A673 (cell line): ENCODE results near the gene HJURP. TPM values are rescaled to one million over a fixed set of nuclear protein-coding genes. Genes with fewer than 3 reads are reported as not detected.

Experiments
- BruUV-seq: library from RNA; stranded (reverse); fragments of 400-500 nt; replicated peaks from 2 replicates; lab custom pipeline; 2021; lab: Mats Ljungman, UMichigan
- CTCF ChIA-PET: fragments of 300-600 bp; sonication (Branson Sonifier 250); formaldehyde crosslinking; loops from one replicate; lab custom pipeline; 2022; ENCODE audit warnings: antibody characterized with exemption; lab: Charles Lee
- POLR2A ChIA-PET: fragments of 300-600 bp; sonication (Branson Sonifier 250); formaldehyde crosslinking; loops from one replicate; lab custom pipeline; 2022; ENCODE audit warnings: antibody characterized with exemption; ENCODE audit not compliant: low non-redundant PET; lab: Charles Lee
- DNase-seq: peaks from one replicate; pipeline ENCODE4 v3.0.0-alpha.2; 2015; ENCODE audit warnings: low spot score
- H3K27ac ChIP-seq: fragments of 200-600 bp; sonication (generic); 2 replicates; pipeline ENCODE4 v1.5.1; 2016; ENCODE audit warnings: mixed run types, low read depth, mild to moderate bottlenecking, mixed read lengths, antibody characterized with exemption, low read length; ENCODE audit not compliant: poor library complexity, severe bottlenecking
- H3K27me3 ChIP-seq: fragments of 200-600 bp; sonication (generic); replicated peaks from 2 replicates; pipeline ENCODE4 v1.6.1; 2017; ENCODE audit warnings: mixed run types, low read depth, mild to moderate bottlenecking, mixed read lengths, antibody characterized with exemption, low read length; ENCODE audit not compliant: insufficient read depth, poor library complexity
- H3K36me3 ChIP-seq: fragments of 200-600 bp; sonication (generic); 2 replicates; pipeline ENCODE4 v1.6.1; 2016; ENCODE audit warnings: mixed run types, mild to moderate bottlenecking, mixed read lengths, antibody characterized with exemption, low read length; ENCODE audit not compliant: insufficient read depth, poor library complexity, severe bottlenecking
- H3K4me1 ChIP-seq: fragments of 200-600 bp; sonication (generic); 2 replicates; pipeline ENCODE4 v1.6.1; 2017; ENCODE audit warnings: mixed run types, mild to moderate bottlenecking, mixed read lengths, antibody characterized with exemption, low read length; ENCODE audit not compliant: insufficient read depth, poor library complexity, severe bottlenecking
- H3K4me3 ChIP-seq: fragments of 200-600 bp; sonication (generic); 2 replicates; pipeline ENCODE4 v1.5.1; 2016; ENCODE audit warnings: low read depth, mixed run types, mild to moderate bottlenecking, mixed read lengths, low read length; ENCODE audit not compliant: poor library complexity, severe bottlenecking
- H3K9me3 ChIP-seq: fragments of 200-600 bp; sonication (generic); 2 replicates; pipeline ENCODE4 v1.6.1; 2016; ENCODE audit warnings: mixed run types, low read depth, mild to moderate bottlenecking, mixed read lengths, antibody characterized with exemption, low read length; ENCODE audit not compliant: poor library complexity, severe bottlenecking
- EZH2 ChIP-seq: fragments of 200-600 bp; sonication (generic); IDR thresholded peaks from 2 replicates; pipeline ENCODE4 v1.6.1; 2017; ENCODE audit warnings: borderline replicate concordance, low read depth, mild to moderate bottlenecking, mixed read lengths, antibody characterized with exemption, low read length; ENCODE audit not compliant: poor library complexity, severe bottlenecking
- intact Hi-C: fragments of 100-400 bp; cut with micrococcal nuclease; formaldehyde crosslinking; loops from one replicate; pipeline ENCODE4 v1.10.0; 2022; ENCODE audit not compliant: unreplicated experiment
- total RNA-seq: library from RNA; stranded (reverse); gene quantifications from 2 replicates; pipeline ENCODE4 v1.2.3, GENCODE V29; 2021
- TF ChIP-seq, protein P1 (sequence below): fragments of 300-800, 200-600 bp; sonication (generic); conservative IDR thresholded peaks from 2 replicates; pipeline ENCODE4 v1.5.1; 2017; ENCODE audit warnings: low read depth, mild to moderate bottlenecking, antibody characterized with exemption, low read length, moderate library complexity, mixed read lengths

HJURP gene
- total RNA-seq, 1 experiment from 2014 or later, result 103 TPM

DNA sequence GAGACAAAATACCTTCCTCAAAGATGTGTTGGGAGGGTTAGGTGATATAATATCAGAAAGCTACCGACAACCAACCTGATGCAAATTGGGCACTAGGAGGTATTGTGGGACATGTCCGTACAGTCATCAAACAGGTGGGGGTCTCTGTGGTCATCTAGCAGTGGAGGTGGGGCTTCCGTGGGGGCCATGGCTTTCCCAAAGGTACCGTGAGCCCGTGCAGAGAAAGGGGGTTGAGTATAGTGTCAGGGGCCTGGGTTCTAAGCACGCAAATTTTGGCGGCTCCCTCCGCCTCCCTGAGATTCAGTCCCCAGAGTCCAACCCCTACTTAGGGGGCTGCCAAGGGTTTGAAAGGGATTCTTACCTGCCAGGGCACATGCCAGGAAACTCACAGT lies 32.6 kb downstream of the HJURP start:
- TF ChIP-seq, protein P1, sequence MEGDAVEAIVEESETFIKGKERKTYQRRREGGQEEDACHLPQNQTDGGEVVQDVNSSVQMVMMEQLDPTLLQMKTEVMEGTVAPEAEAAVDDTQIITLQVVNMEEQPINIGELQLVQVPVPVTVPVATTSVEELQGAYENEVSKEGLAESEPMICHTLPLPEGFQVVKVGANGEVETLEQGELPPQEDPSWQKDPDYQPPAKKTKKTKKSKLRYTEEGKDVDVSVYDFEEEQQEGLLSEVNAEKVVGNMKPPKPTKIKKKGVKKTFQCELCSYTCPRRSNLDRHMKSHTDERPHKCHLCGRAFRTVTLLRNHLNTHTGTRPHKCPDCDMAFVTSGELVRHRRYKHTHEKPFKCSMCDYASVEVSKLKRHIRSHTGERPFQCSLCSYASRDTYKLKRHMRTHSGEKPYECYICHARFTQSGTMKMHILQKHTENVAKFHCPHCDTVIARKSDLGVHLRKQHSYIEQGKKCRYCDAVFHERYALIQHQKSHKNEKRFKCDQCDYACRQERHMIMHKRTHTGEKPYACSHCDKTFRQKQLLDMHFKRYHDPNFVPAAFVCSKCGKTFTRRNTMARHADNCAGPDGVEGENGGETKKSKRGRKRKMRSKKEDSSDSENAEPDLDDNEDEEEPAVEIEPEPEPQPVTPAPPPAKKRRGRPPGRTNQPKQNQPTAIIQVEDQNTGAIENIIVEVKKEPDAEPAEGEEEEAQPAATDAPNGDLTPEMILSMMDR, result no peak
- TF ChIP-seq EZH2, result no peak
- Histone ChIP-seq H3K27ac (no peak overlapping the region), H3K4me3 (no peak overlapping the region), H3K4me1 (no peaks in the 10 kb centered on the region), H3K36me3 (no peaks in the 10 kb centered on the region), H3K27me3 (no peaks in the 10 kb centered on the region), H3K9me3 (no peaks in the 10 kb centered on the region)
- no TSS peak for BruUV-seq
- intact Hi-C loops, result no loop called here
- POLR2A ChIA-PET, result no interaction called here
- no peak for DNase-seq
- CTCF ChIA-PET, result interaction anchor here (0.6 kb wide), 1 partner anchor 11 kb away, joined by 14 read pairs; no protein-coding TSS in a partner anchor

DNA sequence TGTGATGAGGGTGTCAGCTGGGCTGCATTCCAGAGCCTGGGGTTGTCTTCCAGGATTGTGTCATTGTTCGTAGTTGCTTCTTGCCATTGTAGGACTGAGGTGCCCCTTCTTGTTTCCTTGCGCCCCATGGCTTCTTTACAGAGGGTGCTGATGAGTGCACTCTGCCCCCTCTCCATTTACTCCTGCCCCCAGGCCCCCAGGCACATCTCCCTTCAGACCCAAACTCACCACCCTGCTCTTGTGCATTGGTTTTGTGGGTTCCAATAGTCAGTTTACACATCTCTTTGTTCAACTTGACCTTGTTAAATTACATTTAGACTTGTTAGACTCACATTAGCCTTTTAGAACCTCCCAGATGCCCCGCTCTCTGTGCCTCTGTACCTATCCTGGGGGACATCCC lies 33.1 kb downstream of the HJURP start:
- no peak for TF ChIP-seq EZH2
- TF ChIP-seq, protein P1, result no peak
- CTCF ChIA-PET, result no interaction called here
- Histone ChIP-seq H3K27me3 (no peaks in the 10 kb centered on the region), H3K9me3 (no peaks in the 10 kb centered on the region), H3K27ac (no peak overlapping the region), H3K4me1 (no peaks in the 10 kb centered on the region), H3K36me3 (no peaks in the 10 kb centered on the region), H3K4me3 (no peak overlapping the region)
- BruUV-seq, result no TSS peak
- POLR2A ChIA-PET, result no interaction called here
- intact Hi-C loops, result no loop called here
- no peak for DNase-seq

DNA sequence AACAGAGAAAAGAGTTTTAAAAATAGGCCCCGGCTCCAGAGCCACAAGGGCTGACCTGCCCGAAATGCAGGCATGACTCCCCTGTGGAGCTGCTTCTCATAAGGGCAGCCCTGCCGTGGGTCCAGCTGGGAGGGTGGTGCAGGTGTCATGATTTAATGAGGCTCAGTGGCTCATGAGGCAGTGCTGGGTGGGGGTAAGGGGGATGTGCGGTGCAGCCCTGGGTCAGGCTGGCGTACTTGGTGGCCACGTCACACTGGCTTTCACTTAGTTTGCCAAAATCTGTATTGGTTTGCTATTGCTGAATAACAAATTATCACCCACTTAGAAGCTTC lies 33.6 kb downstream of the HJURP start:
- Histone ChIP-seq H3K4me3 (no peak overlapping the region), H3K9me3 (no peaks in the 10 kb centered on the region), H3K36me3 (no peaks in the 10 kb centered on the region), H3K27ac (no peak overlapping the region), H3K4me1 (no peaks in the 10 kb centered on the region), H3K27me3 (no peaks in the 10 kb centered on the region)
- TF ChIP-seq, protein P1, result no peak
- no peak for TF ChIP-seq EZH2
- no peak for DNase-seq
- ChIA-PET POLR2A (no interaction called here), CTCF (no interaction called here)
- BruUV-seq, result no TSS peak
- intact Hi-C loops, result no loop called here
